K562 (cell line): ENCODE results near the gene ELK4. TPM values are rescaled to one million over a fixed set of nuclear protein-coding genes. Genes with fewer than 3 reads are reported as not detected.
A peak's percentile ranks its signal among the peaks of the same experiment; 100 is the strongest.

Source experiments
- ATF1 ChIP-seq, 2 experiments: fragments of 450-650 bp in 1 of 2; IDR thresholded peaks; 2 replicates each; pipeline ENCODE4 v1.6.1; 2016; ENCODE audit warnings: missing compliant biosample characterization in 1 of 2, missing genetic modification characterization in 1 of 2
- FOXA3 ChIP-seq, 2 experiments: fragments of 450-650 bp in 1 of 2; sonication (generic) in 1 of 2; formaldehyde crosslinking; IDR thresholded peaks in 1 of 2; conservative IDR thresholded peaks in 1 of 2; 2 replicates each; pipeline versions ENCODE4 v1.4.0 to v1.8.0; 2020 to 2022; ENCODE audit warnings: mild to moderate bottlenecking in 2 of 2, missing genetic modification reagents in 1 of 2
- GATAD2B ChIP-seq: fragments of 450-650 bp; IDR thresholded peaks from 2 replicates; pipeline ENCODE4 v1.6.1; 2017; ENCODE audit warnings: mild to moderate bottlenecking, borderline replicate concordance
- NONO ChIP-seq, 2 experiments: fragments of 200-400 bp in 1 of 2; fragments of 450-650 bp in 1 of 2; formaldehyde crosslinking in 1 of 2; IDR thresholded peaks; 2 replicates each; pipeline ENCODE4 v1.6.1; 2017; ENCODE audit warnings: low read depth in 2 of 2, mild to moderate bottlenecking in 2 of 2, moderate library complexity in 2 of 2, low read length in 1 of 2
- SMARCB1 ChIP-seq: IDR thresholded peaks from 2 replicates; pipeline ENCODE4 v1.6.1; 2011; ENCODE audit warnings: improper control_type of control experiment, low read depth; ENCODE audit not compliant: insufficient read length
- SRSF3 ChIP-seq: fragments of 200-400 bp; formaldehyde crosslinking; IDR thresholded peaks from 2 replicates; pipeline ENCODE4 v1.6.1; 2016; ENCODE audit warnings: mild to moderate bottlenecking, low read length, moderate library complexity; ENCODE audit not compliant: insufficient read depth
- TEAD1 ChIP-seq, 2 experiments: fragments of 450-650 bp in 1 of 2; sonication (generic) in 1 of 2; formaldehyde crosslinking; IDR thresholded peaks; 2 replicates each; pipeline versions ENCODE4 v1.4.0 to v1.8.0; 2020 to 2022; ENCODE audit warnings: mild to moderate bottlenecking in 2 of 2, missing genetic modification reagents in 1 of 2
- TOE1 ChIP-seq, 2 experiments: fragments of 450-650 bp in 1 of 2; sonication (generic) in 1 of 2; formaldehyde crosslinking in 1 of 2; IDR thresholded peaks; 2 replicates each; pipeline versions ENCODE4 v1.7.1 to v1.8.0; 2016 to 2022; ENCODE audit warnings: borderline replicate concordance in 2 of 2, mild to moderate bottlenecking in 2 of 2, antibody characterized with exemption in 1 of 2, inconsistent platforms in 1 of 2, low read depth in 1 of 2, missing genetic modification reagents in 1 of 2, moderate library complexity in 1 of 2
- ZNF174 ChIP-seq: fragments of 250-450 bp; sonication (Bioruptor Pico); IDR thresholded peaks from 2 replicates; pipeline ENCODE4 v1.4.0; 2020; ENCODE audit warnings: mild to moderate bottlenecking
- ZNF507 ChIP-seq: conservative IDR thresholded peaks from 2 replicates; pipeline ENCODE4 v1.6.1; 2017; ENCODE audit warnings: missing genetic modification characterization, missing compliant biosample characterization
- polyA plus RNA-seq, 8 experiments: library from polyadenylated mRNA; depleted of rRNA in 4 of 8; stranded (reverse) in 5 of 8; unstranded in 3 of 8; fragments of >200 nt; fragmentation: Nextera tagmentation in 2 of 8; fragmentation: Illumina TruSeq in 1 of 8; extraction: Ambion mirVana in 2 of 8; extraction: Trizol in 1 of 8; gene quantifications; 2 replicates each; pipeline versions ENCODE4 v1.2.1 to v1.2.3, GENCODE V29; 2011 to 2014; ENCODE audit warnings: inconsistent platforms in 1 of 8, missing spikeins in 1 of 8
- total RNA-seq, 7 experiments: library from RNA; depleted of rRNA in 6 of 7; stranded (reverse); fragments of >200 nt in 6 of 7; fragmentation: Illumina TruSeq in 2 of 7; extraction: Trizol in 2 of 7; gene quantifications; 2 replicates each; pipeline versions ENCODE4 v1.2.1 to v1.2.3, GENCODE V29; 2011 to 2021; ENCODE audit warnings: low replicate concordance in 1 of 7
- TF ChIP-seq, protein P1 (sequence below): fragments of 450-650 bp; conservative IDR thresholded peaks from 2 replicates; pipeline ENCODE4 v1.6.1; 2016; ENCODE audit warnings: missing genetic modification characterization, low read depth, mild to moderate bottlenecking, missing compliant biosample characterization, moderate library complexity
- TF ChIP-seq, protein P2 (sequence below): fragments of 450-650 bp; IDR thresholded peaks from 2 replicates; pipeline ENCODE4 v1.6.1; 2016; ENCODE audit warnings: antibody characterized with exemption
- TF ChIP-seq, protein P3 (sequence below), 3 experiments: fragments of 200-800 bp in 1 of 3; fragments of 250-450 bp in 1 of 3; fragments of 450-650 bp in 1 of 3; sonication (Bioruptor Pico) in 1 of 3; sonication (Bioruptor generic) in 1 of 3; formaldehyde crosslinking in 1 of 3; IDR thresholded peaks; 2 replicates each; pipeline versions ENCODE4 v1.6.1 to v1.8.0; 2016 to 2022; ENCODE audit warnings: mild to moderate bottlenecking in 2 of 3, missing genetic modification characterization in 2 of 3, missing compliant biosample characterization in 1 of 3, moderate library complexity in 1 of 3
- TF ChIP-seq, protein P4 (sequence below): fragments of 250-450 bp; sonication (Bioruptor Pico); IDR thresholded peaks from 2 replicates; pipeline ENCODE4 v1.4.0; 2020; ENCODE audit warnings: mild to moderate bottlenecking, moderate library complexity

Gene ELK4
- total and polyA plus RNA-seq, 9 of the 15 experiments (the other 6 are each of a cell fraction or from before 2014, with no cell fraction given), result 2.0 to 21.7 (median 9.2) TPM

- TF ChIP-seq, protein P1, sequence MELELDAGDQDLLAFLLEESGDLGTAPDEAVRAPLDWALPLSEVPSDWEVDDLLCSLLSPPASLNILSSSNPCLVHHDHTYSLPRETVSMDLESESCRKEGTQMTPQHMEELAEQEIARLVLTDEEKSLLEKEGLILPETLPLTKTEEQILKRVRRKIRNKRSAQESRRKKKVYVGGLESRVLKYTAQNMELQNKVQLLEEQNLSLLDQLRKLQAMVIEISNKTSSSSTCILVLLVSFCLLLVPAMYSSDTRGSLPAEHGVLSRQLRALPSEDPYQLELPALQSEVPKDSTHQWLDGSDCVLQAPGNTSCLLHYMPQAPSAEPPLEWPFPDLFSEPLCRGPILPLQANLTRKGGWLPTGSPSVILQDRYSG (tag), result 0 out of 2 replicates have a peak, but pooled peaks have one; percentile 55
- TF ChIP-seq TOE1 (IDR thresholded peaks at IDR 0.05; ENCODE audit: borderline replicate concordance) (peak; percentile 52; the same call in 1 of the 2 replicates), TOE1 (CRISPR knock-in tag; IDR thresholded peaks at IDR 0.05; ENCODE audit: borderline replicate concordance, low read depth) (no peak), TEAD1 (CRISPR knock-in tag; IDR thresholded peaks at IDR 0.05) (peak; percentile 93 to 95), SMARCB1 (no peak), ZNF507 (tag) (no peak), ATF1 (CRISPR knock-in tag; IDR thresholded peaks at IDR 0.05) (no peak), ATF1 (tag; IDR thresholded peaks at IDR 0.05) (peak; percentile 90), ZNF174 (CRISPR knock-in tag) (0 out of 2 replicates have a peak, but pooled peaks have one; percentile 39), GATAD2B (peak; percentile 80; the same call in 1 of the 2 replicates), FOXA3 (CRISPR knock-in tag; conservative IDR thresholded peaks at IDR 0.05 in 1 of 2, IDR thresholded peaks at IDR 0.05 in 1 of 2) (peak; percentile 83 to 89; a peak in 3 of 4 replicates), NONO (IDR thresholded peaks at IDR 0.05; ENCODE audit: low read depth in 2 of 2, low read length in 1 of 2) (peak in 1 of 2 experiments; percentile 88; a peak in 2 of 4 replicates), SRSF3 (no peak)
- TF ChIP-seq, protein P2, sequence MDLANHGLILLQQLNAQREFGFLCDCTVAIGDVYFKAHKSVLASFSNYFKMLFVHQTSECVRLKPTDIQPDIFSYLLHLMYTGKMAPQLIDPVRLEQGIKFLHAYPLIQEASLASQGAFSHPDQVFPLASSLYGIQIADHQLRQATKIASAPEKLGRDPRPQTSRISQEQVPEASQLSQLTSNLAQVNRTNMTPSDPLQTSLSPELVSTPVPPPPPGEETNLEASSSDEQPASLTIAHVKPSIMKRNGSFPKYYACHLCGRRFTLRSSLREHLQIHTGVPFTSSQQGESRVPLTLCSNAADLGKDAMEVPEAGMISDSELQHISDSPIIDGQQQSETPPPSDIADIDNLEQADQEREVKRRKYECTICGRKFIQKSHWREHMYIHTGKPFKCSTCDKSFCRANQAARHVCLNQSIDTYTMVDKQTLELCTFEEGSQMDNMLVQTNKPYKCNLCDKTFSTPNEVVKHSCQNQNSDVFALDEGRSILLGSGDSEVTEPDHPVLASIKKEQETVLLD, result peak; percentile 70; the same call in 1 of the 2 replicates
- TF ChIP-seq, protein P3, sequence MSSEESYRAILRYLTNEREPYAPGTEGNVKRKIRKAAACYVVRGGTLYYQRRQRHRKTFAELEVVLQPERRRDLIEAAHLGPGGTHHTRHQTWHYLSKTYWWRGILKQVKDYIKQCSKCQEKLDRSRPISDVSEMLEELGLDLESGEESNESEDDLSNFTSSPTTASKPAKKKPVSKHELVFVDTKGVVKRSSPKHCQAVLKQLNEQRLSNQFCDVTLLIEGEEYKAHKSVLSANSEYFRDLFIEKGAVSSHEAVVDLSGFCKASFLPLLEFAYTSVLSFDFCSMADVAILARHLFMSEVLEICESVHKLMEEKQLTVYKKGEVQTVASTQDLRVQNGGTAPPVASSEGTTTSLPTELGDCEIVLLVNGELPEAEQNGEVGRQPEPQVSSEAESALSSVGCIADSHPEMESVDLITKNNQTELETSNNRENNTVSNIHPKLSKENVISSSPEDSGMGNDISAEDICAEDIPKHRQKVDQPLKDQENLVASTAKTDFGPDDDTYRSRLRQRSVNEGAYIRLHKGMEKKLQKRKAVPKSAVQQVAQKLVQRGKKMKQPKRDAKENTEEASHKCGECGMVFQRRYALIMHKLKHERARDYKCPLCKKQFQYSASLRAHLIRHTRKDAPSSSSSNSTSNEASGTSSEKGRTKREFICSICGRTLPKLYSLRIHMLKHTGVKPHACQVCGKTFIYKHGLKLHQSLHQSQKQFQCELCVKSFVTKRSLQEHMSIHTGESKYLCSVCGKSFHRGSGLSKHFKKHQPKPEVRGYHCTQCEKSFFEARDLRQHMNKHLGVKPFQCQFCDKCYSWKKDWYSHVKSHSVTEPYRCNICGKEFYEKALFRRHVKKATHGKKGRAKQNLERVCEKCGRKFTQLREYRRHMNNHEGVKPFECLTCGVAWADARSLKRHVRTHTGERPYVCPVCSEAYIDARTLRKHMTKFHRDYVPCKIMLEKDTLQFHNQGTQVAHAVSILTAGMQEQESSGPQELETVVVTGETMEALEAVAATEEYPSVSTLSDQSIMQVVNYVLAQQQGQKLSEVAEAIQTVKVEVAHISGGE (CRISPR knock-in tag; IDR thresholded peaks at IDR 0.05), result peak in 1 of 3 experiments; percentile 90; a peak in 2 of 6 replicates
- TF ChIP-seq, protein P4, sequence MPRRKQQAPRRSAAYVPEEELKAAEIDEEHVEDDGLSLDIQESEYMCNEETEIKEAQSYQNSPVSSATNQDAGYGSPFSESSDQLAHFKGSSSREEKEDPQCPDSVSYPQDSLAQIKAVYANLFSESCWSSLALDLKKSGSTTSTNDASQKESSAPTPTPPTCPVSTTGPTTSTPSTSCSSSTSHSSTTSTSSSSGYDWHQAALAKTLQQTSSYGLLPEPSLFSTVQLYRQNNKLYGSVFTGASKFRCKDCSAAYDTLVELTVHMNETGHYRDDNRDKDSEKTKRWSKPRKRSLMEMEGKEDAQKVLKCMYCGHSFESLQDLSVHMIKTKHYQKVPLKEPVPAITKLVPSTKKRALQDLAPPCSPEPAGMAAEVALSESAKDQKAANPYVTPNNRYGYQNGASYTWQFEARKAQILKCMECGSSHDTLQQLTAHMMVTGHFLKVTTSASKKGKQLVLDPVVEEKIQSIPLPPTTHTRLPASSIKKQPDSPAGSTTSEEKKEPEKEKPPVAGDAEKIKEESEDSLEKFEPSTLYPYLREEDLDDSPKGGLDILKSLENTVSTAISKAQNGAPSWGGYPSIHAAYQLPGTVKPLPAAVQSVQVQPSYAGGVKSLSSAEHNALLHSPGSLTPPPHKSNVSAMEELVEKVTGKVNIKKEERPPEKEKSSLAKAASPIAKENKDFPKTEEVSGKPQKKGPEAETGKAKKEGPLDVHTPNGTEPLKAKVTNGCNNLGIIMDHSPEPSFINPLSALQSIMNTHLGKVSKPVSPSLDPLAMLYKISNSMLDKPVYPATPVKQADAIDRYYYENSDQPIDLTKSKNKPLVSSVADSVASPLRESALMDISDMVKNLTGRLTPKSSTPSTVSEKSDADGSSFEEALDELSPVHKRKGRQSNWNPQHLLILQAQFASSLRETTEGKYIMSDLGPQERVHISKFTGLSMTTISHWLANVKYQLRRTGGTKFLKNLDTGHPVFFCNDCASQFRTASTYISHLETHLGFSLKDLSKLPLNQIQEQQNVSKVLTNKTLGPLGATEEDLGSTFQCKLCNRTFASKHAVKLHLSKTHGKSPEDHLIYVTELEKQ (CRISPR knock-in tag), result 0 out of 2 replicates have a peak, but pooled peaks have one; percentile 51
Measured at GRCh38 chr1:205678286-205679111, 46.7 kb upstream of the ELK4 start (continued).
